ENCODE measurements around the gene MFSD1.

DNA sequence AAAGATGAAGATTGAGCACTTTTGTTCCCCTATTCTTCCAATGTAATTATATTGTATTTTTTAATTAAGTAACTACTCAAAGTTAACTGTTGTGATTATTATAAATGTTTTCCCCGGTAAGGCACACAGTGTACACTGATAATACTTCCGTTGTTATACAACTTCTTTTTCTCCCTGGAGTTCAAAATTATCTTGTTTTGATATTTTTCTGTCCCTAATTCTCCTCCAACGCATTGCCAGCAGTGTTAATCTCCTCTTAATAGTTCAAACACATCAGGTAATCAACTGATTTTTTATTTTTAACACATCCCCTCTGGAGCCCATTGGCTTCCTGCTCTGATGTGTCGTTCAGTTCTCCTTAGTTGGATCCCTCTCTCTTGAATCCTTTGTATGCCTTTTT is 32.3 kb upstream of the MFSD1 start:
- TF ChIP-seq RBBP5 (IDR thresholded peaks at IDR 0.05; ENCODE audit: borderline replicate concordance, low read depth, low read length) (no peak), CTCF (IDR thresholded peaks at IDR 0.05; ENCODE audit: control extremely low read depth in 1 of 3, insufficient read depth in 1 of 3, low read depth in 1 of 3, low read length in 3 of 3) (no peak), JUND (IDR thresholded peaks at IDR 0.05; ENCODE audit: low read length) (no peak), POLR2A (IDR thresholded peaks at IDR 0.05; ENCODE audit: control extremely low read depth in 1 of 2, low read depth in 2 of 2, low read length in 2 of 2) (no peak), JUN (IDR thresholded peaks at IDR 0.05; ENCODE audit: low read depth, low read length) (no peak), EP300 (IDR thresholded peaks at IDR 0.05; ENCODE audit: borderline replicate concordance in 1 of 2, low read depth in 2 of 2, low read length in 2 of 2) (no peak), PHF8 (conservative IDR thresholded peaks at IDR 0.05; ENCODE audit: low read depth, low read length) (no peak), SIX5 (IDR thresholded peaks at IDR 0.05; ENCODE audit: low read depth, low read length) (no peak), EZH2 (IDR thresholded peaks at IDR 0.05; ENCODE audit: low read depth, low read length, severe bottlenecking) (no peak), TBP (IDR thresholded peaks at IDR 0.05; ENCODE audit: low read depth, low read length) (no peak), GABPA (IDR thresholded peaks at IDR 0.05; ENCODE audit: borderline replicate concordance, insufficient read depth, low read length) (no peak), SAP30 (IDR thresholded peaks at IDR 0.05; ENCODE audit: insufficient read depth, insufficient replicate concordance, low read length) (no peak), CBX8 (IDR thresholded peaks at IDR 0.05; ENCODE audit: borderline replicate concordance, low read depth, low read length) (no peak)
- TF ChIP-seq, protein P1, sequence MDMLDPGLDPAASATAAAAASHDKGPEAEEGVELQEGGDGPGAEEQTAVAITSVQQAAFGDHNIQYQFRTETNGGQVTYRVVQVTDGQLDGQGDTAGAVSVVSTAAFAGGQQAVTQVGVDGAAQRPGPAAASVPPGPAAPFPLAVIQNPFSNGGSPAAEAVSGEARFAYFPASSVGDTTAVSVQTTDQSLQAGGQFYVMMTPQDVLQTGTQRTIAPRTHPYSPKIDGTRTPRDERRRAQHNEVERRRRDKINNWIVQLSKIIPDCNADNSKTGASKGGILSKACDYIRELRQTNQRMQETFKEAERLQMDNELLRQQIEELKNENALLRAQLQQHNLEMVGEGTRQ (IDR thresholded peaks at IDR 0.05; ENCODE audit: low read length), result no peak

All from H1 (cell line).